HG02840 (cell line): Measurements from ENCODE around the gene SMURF1.
"Not testable (repeated sequence)": the region's sequence is repeated elsewhere in the genome, so short reads cannot be mapped to it uniquely, and the experiment has no call there.

Source experiments
- ATAC-seq: cut with Tn5 transposase; IDR thresholded peaks from one replicate; pipeline ENCODE4 v1.9.1; 2021; ENCODE audit warnings: mild to moderate bottlenecking, moderate library complexity, moderate number of reproducible peaks; ENCODE audit not compliant: unreplicated experiment, low FRiP score

Gene SMURF1

DNA sequence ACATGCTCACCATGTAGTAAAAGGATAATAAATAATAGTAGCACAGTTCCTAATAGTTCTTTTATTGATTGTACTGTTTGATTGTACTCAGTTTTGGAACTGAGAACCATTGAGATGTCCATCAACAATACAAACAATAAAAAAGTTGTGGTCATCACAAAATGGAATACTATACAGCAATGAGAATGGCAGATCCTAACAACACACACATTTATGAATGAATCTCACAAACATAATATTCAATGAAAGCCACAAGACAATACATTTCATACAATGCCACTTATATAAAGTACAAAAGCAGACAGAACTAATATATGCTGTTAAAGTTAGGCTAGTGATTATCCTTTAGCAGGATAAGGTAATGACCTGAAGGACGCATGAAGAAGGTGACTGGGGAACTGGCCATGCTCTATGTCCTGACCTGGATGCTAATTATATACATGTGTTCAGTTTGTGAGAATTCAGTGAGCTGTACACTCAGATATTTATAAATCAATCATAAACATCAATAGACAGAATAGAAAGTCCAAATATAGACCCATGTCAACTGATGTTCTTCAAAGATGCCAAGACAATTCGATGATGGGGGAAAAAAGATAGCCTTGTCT, 70.0 kb downstream of the SMURF1 start:
- no peak for ATAC-seq

DNA sequence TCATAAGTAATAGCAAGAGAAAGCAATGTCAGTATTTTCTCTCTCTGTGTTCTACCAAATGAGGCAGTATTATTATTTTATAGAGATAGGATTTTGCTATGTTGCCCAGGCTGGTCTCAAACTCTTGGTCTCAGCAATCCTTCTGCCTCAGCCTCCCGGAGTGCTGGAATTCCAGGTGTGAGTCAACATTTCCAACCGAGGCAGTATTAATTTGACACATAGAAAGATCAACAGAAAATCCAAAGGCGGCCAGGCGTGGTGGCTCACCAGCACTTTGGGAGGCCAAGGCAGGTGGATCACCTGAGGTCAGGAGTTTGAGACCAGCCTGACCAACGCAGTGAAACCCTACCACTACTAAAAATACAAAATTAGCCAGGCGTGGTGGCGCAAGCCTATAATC, 71.8 kb downstream of the SMURF1 start:
- no peak for ATAC-seq

DNA sequence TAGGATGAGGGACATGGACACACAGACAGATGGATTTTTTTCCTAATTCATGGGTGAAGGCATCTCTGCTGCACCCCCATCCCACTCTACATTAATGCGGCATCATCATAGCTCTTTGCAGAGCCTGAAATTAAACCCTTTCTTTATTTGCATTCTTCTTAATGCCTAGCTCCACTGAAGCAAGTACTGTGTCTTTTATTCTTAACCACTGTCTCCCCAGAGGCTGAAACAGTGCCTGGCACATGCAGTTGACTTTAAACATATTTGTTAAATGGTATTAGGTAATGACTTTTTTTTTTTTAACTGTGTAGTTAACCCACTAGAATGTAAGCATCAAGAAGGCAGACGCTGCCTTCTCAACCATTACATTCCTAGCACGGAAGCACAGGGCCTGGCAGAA, 73.5 kb downstream of the SMURF1 start:
- no peak for ATAC-seq

DNA sequence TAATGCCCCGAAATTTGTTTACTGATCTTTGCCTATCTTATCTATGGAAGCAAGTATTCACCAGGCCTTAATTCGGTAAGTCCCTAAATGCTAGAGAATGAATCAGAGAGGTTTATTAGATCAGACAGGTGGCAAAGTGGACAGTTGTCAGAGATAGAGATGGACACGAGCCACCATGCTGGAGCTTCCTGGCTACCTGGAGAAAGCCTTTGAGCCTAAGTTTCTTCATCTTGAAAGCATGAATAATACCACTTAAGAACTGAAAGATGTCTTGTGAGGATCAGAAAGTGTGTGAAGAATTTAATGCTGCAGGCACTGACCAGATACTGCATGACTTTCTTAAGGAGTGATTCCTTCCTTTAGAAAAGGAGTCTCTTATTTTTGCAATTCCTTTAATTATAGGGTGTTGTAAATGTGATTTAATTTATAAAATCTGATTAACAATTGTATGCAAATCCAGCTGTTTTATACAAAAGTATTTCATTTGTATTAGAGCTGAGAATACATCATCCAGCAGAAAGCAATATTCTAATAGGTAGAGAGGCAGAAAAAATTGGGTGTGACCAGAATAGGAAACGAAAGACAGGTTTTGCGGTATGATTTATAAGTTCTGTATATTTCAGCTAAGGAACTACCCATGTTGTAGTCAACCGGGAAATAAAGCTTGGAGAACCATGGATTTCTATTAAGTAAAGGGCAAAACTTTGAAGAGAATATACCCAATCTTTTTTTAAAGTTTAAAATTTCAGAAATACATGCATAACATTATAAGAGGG, 82.7 kb downstream of the SMURF1 start:
- ATAC-seq = no peak

DNA sequence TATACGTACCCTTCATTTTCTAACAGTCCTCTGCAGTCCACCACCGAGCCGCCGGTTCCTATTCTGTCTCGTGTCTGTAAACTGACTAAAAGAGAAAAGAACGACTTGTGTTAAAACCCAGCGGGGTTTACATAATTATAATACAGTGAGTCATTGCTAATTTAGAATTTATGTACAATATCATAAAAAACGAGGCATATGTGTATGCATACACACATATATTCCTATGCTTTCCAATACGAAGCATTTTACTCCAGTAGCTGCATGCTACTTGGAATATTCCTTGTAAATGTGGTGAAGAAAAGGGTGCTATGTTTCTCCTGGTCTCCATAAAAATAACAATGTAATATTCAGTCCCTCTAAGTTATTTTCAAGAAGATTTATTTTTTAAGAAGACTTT, 89.1 kb downstream of the SMURF1 start:
- no peak for ATAC-seq

DNA sequence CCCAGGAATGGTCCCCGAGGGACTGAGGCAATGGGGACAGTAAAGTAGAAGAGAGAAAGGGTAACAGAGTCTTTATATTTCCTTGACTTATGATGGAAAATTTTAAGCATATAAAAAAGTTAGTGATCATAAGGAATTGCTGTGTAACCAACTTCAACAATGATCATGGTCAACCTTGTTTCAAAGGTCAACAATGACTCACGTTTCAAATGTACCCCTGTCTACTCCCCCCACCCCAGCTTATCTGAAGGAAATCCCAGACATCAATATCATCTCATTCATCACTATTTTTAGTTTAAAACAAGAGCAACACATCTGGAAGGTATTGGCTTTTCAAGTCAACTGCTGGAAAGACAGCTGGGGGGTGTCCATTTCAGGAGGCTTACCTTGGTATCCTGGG, 92.9 kb downstream of the SMURF1 start:
- no peak for ATAC-seq

DNA sequence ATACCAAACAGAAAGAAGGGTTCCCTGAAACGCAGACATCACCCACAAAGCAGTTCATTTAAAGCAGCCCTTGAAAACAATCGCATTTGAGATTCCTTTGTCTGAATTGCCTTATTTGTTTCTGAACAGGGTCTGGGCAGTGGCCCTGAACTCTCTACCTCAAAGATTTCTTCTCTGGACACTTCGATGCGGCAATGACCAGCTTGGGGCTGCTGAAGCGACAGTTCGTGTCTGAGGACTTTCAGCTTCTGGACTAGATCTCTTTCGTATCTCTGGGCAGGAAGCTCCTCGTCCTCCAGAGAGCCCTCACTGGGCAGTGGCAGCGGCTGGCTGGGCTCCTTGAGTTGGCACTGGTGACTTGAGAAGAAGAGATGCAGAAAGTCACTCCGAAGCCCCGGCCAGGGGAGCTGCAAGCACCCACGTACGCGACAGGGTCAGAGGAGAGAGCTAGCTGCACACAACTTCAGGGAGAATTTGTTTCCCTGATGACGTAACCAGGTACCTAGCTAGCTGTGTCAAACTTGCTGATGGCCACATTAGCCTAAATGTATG, 96.3 kb downstream of the SMURF1 start:
- ATAC-seq = no peak

DNA sequence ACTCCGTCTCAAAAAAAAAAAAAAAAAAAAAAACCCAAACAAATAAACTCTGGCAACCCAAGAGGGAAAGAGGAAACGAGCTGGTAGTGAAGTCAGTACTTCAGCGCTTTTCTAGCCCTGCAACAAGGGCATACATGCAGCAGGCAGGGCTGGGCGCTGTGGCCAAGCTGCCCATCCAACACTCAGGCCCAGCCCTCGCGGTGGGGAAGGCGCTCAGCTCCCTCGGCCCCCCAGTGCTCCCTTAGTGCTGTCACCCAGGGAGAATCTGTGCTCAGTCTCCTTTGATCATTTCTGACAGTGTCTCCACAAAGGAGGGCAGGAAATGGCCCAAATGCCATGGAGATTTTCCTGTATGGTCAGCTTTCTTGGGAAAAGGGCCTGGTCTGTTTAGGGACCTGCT, 97.2 kb downstream of the SMURF1 start:
- ATAC-seq = no peak

DNA sequence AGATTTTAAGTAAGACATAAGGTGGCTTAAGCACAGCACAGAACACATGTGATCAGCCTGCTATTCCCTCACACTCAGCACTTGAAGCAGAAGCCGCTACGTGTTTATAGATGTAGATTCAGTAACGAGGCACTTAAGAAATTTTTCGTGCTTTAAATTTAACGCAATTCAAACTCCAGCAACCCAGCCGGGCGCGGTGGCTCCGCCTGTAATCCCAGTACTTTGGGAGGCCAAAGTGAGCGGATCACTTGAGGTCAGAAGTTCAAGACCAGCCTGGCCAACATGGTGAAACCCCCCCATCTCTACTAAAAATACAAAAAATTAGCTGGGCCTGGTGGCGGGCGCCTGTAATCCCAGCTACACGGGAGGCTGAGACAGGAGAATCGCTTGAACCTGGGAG, 97.6 kb downstream of the SMURF1 start:
- not testable (repeated sequence) for ATAC-seq

DNA sequence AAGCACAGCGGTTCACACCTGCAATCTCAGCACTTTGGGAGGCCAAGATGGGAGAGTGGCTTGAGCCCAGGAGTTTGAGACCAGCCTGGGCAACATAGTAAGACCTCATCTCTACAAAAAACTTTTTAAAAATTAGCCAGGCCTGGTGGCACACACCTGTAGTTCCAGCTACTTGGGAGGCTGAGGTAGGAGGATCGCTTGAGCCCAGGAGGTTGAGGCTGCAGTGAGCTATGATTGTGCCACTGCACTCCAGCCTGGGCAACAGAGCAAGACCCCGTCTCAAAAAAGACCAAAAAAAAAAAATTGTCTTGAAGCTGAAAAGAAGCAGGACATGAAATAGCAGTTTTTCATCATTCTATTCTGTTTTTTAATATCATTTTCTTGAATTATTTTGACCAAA, 99.0 kb downstream of the SMURF1 start:
- not testable (repeated sequence) for ATAC-seq

DNA sequence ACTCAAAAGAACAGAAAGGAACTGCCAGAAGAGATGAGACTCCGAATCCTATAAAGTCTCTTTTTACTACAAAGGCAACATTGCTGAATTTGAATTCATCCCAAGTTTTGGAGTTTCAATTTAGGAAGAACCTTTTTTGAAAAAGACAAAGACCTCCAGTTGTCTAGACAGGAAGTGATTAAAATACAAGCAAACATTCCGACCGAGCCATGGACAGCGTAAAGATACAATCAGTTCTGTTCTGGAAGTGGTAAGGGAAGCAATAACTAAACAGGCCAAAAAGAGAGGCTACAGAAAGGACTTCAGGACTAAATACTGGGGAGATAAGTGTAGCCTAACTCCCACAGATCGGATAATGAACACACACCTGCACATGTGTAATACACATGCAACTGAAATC, 101.0 kb downstream of the SMURF1 start:
- ATAC-seq = no peak

DNA sequence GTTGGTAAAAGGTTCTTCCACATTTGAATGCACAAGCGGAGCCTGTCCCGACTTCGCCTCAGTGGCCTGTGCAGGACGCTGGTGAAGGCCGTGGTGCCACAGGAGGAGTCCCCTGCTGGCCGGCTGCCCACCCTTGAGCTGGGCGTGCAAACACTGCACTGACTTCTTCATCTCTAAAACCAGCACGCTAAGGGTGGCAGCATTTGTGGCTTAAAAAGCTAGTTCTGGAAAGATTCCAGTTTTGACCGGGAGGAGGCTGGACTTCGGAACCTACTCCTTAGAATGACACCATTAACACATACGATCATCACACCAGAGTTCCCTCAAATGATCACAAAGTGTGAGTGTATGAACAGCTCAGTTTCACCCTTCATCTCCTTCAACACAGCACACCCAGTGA, 102.4 kb downstream of the SMURF1 start:
- ATAC-seq = no peak

DNA sequence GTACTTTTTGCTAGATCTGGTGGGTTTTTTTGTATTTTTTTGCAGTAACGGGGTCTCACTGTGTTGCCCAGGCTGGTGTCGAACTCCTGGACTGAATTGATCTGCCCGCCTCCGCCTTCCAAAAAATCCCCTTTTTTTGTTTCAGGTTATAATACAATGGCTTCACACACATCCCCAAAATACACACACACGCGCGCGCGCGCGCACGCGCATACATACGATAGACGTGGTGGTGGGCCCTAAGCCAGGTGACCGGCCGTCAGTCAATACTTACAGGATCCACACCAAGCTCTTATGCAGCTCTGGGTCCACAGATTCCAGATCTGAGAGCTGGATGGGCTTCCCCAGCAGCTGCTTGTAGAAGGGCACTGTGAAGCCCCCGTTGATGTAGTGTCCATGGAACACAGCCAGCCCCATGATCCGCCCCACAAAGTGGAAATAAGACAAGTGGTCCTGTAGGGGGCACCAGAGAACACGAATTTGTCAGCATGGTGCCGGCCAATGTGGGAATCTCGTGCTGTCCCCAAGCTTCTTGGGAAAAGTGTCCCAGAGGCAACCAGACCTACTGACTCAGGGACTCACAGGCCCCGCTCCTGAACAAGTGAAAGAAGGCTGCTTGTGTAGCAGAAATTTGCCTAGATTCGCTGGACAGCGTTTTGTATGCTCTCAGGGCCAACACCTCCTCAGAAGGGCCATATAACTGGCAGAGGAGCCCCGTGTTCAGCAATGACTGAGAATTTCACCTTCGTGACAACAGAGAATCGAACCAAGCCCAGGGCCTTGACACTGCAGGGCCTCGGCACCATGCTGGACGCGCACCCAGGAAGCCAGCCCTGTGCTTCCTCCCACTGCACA, 103.6 kb downstream of the SMURF1 start:
- ATAC-seq = no peak

DNA sequence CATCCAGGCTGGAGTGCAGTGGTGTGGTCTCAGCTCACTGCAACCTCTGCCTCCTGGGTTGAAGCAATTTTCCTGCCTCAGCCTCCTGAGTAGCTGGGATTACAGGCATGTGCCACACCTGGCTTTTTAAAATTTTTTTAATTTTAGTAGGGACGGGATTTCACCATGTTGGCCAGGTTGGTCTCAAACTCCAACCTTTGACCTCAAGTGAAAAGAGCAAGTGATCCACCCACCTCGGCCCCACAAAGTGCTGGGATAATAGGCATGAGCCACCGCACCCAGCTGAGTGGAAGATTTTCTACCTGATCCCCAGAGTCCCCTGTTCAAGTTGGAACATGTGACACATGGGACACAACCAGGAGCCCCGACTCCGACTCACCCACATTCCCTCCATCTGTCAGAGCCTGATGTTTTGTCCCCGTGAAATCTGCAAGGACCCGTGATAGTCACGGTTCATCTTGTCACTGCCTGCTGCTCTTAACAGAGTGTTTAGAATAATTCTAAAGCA, 104.5 kb downstream of the SMURF1 start:
- no peak for ATAC-seq

DNA sequence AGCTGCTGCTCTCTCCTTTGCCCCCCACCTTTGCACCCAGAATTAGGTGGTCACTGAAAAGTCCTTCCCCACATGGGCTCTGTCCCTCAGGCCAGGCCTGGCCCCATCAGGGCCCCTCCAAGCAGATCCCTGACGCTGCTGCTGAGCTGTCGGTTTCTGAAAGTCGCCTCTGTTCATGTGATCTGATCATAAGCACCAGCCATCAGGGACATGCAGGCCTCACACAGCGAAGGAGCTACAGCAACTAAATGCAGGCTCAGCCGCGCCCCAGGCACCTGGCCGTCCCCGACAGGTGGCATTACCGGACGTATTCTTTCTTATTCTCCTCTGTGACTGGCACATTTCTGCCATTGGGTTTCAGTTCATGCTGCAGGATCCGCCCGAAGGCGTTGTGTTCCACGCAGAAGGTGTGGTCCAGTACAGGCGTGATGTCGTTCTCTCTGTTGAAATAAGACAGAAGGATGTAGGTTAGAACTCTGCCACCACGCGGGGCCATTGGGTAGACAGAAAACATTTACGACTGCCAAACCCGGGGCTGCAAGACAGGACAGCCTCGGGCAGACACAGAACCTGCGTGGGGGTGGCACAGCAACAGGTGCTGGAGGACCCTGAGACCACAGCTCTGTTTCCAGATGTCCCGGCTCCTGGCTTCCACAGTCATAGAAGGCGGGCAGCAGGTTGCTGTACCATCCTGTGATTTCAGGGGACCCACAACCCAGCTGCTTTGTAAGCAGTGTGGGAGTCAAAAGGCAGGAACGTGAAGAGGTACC, 105.6 kb downstream of the SMURF1 start:
- no peak for ATAC-seq

DNA sequence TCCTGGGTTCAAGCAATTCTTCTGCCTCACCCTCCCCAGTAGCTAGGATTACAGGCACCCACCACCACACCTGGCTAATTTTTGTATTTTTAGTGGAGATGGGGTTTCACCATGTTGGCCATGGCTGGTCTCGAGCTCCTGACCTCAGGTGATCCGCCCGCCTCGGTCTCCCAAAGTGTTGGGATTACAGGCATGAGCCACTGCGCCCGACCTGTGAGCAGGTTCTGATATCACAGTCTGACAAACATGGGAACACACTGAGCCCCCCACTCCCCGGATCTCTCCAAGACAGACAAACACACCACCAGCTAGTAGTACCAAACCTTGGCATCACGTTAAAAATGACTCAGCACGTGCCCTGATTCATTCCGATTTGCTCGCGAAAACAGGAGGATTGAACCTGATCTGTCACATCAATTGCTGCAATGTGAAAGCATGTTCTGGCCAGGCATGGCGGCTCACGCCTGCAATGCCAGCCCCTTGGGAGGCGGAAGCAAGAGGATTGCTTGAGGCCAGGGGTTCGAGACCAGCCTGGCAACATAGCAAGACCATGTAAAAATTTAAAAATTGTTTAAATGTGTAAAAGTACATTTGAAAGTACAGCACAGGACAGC, 106.5 kb downstream of the SMURF1 start:
- no peak for ATAC-seq

DNA sequence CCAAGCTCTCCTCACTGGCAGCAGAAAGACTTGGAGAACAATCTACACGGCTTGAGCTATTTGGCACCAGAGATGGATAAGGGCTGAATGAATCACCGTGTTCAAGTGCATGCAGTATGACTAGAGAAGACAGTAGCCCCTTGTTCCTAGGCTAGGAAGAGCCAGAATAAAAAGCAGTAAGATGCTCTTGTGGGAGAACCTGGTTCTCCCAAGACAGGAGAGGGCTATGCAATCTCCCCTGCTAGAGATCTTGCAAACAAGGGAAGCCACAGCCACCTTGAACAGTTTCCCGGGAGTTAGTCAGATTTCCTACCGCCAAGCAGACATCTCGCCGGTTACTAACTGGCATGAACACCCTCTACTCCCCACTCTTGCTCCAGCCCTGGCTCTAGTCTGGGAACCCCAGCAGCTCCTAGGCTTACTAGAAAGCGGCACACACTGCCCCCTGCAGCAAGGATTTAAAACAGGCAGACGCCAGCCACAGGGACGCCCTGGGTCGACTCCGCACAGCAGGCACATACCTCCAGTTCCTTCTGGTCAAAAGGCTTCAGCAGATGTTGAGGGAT, 107.3 kb downstream of the SMURF1 start:
- ATAC-seq = no peak

DNA sequence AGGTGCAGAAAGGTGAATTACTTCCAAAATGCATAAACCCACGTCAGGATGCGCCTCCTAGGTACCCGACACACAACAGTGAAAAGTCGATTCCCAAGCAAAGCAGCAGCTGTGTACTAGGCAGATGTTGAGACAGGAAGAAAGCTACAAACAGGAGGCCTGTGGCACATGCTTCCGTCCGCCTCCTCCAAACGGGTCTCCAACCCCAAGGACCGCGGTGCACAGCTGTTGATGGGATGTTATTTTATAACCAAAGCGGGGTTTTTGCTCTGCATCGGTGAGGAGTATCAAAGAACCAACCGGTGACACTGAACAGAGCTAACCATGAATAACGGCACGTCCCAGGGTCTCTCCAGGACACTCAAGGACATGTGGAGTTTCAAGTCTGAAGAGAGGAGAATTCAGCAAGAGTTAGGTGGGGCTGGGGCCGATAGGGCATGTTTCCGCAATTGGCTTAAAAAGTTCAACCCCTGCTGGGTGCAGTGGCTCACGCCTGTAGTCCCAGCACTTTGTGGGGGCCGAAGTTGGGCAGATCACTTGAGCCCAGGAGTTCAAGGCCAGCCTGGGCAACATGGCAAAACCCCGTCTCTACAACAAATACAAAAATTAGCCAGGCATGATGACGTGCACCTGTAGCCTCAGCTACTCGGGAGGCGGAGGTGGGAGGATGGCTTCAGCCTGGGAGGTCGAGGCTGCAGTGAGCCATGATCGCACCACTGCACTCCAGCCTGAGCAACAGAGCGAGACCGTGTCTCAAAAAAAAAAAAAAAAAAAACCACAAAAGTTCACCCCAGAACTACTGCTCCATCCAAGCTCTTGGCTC, 108.0 kb downstream of the SMURF1 start:
- ATAC-seq = no peak
